ENCODE results near the gene RAB4B.
"Not testable (repeated sequence)": the region's sequence is repeated elsewhere in the genome, so short reads cannot be mapped to it uniquely, and the experiment has no call there.

- TF ChIP-seq, protein P1, sequence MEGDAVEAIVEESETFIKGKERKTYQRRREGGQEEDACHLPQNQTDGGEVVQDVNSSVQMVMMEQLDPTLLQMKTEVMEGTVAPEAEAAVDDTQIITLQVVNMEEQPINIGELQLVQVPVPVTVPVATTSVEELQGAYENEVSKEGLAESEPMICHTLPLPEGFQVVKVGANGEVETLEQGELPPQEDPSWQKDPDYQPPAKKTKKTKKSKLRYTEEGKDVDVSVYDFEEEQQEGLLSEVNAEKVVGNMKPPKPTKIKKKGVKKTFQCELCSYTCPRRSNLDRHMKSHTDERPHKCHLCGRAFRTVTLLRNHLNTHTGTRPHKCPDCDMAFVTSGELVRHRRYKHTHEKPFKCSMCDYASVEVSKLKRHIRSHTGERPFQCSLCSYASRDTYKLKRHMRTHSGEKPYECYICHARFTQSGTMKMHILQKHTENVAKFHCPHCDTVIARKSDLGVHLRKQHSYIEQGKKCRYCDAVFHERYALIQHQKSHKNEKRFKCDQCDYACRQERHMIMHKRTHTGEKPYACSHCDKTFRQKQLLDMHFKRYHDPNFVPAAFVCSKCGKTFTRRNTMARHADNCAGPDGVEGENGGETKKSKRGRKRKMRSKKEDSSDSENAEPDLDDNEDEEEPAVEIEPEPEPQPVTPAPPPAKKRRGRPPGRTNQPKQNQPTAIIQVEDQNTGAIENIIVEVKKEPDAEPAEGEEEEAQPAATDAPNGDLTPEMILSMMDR (IDR thresholded peaks at IDR 0.05): peak; percentile 5 to 43 (median 30)
- TF ChIP-seq POLR2A (IDR thresholded peaks at IDR 0.05): not testable (repeated sequence)
Measured at GRCh38 chr19:40818480-40819399, 40.7 kb downstream of the RAB4B start.

All from adrenal gland (tissue), 5 donors.